ENCODE results near the gene STAC2.

- TF ChIP-seq NFYB (IDR thresholded peaks at IDR 0.05; ENCODE audit: extremely low read depth, insufficient read length) (no peak), TEAD2 (tag; IDR thresholded peaks at IDR 0.05) (no peak), MTA1 (IDR thresholded peaks at IDR 0.05; ENCODE audit: borderline replicate concordance) (no peak), ZBED1 (IDR thresholded peaks at IDR 0.05) (no peak), ZNF639 (CRISPR knock-in tag; conservative IDR thresholded peaks at IDR 0.05 in 1 of 2, IDR thresholded peaks at IDR 0.05 in 1 of 2) (no peak), NFIC (IDR thresholded peaks at IDR 0.05) (no peak), SMAD4 (CRISPR knock-in tag; conservative IDR thresholded peaks at IDR 0.05) (no peak)
These were observed 55.2 kb downstream of the STAC2 start for GRCh38 chr17:39170558-39170957.

All from K562 (cell line).